ENCODE measurements around the gene CHRD. TPM values are rescaled to one million over a fixed set of nuclear protein-coding genes. Genes with fewer than 3 reads are reported as not detected.

The CHRD gene
- total and polyA plus RNA-seq, 9 of the 15 experiments (the other 6 are each of a cell fraction or from before 2014, with no cell fraction given): 0.11 to 1.3 (median 0.59) TPM; not detected in 3

- TF ChIP-seq SREBF1 (IDR thresholded peaks at IDR 0.05; ENCODE audit: borderline replicate concordance, low read depth, low read length) (no peak), AFF4 (CRISPR knock-in tag; IDR thresholded peaks at IDR 0.05) (no peak), TRIM28 (IDR thresholded peaks at IDR 0.05) (no peak), HDAC8 (tag; IDR thresholded peaks at IDR 0.05) (no peak), ZNF655 (CRISPR knock-in tag; IDR thresholded peaks at IDR 0.05) (no peak), MYC (IDR thresholded peaks at IDR 0.05; ENCODE audit: low read depth, low read length) (no peak; the same call in 1 of the 2 replicates), MYC (CRISPR knock-in tag; IDR thresholded peaks at IDR 0.05; ENCODE audit: borderline replicate concordance, low read depth) (peak; percentile 51; the same call in 1 of the 2 replicates), POU5F1 (IDR thresholded peaks at IDR 0.05; ENCODE audit: borderline replicate concordance, low read depth, low read length, partially characterized antibody) (no peak), ZNF431 (CRISPR knock-in tag; IDR thresholded peaks at IDR 0.05) (0 out of 2 replicates have a peak, but pooled peaks have one; percentile 40), TFE3 (CRISPR knock-in tag; IDR thresholded peaks at IDR 0.05) (no peak), AFF1 (IDR thresholded peaks at IDR 0.05; ENCODE audit: low read depth in 1 of 2, partially characterized antibody in 2 of 2) (no peak), MTA3 (IDR thresholded peaks at IDR 0.05; ENCODE audit: borderline replicate concordance) (peak; percentile 83)
These were observed 44.0 kb upstream of the CHRD start (continued) for GRCh38 chr3:184335661-184336546.

Measured in K562 (cell line).